HG02763 (cell line): Measurements from ENCODE around the gene UBIAD1.
A peak's percentile ranks its signal among the peaks of the same experiment; 100 is the strongest.

ENCODE experiments used
- ATAC-seq: cut with Tn5 transposase; IDR thresholded peaks from one replicate; pipeline ENCODE4 v1.9.1; 2021; ENCODE audit warnings: mild to moderate bottlenecking, moderate library complexity; ENCODE audit not compliant: unreplicated experiment

Gene UBIAD1

DNA sequence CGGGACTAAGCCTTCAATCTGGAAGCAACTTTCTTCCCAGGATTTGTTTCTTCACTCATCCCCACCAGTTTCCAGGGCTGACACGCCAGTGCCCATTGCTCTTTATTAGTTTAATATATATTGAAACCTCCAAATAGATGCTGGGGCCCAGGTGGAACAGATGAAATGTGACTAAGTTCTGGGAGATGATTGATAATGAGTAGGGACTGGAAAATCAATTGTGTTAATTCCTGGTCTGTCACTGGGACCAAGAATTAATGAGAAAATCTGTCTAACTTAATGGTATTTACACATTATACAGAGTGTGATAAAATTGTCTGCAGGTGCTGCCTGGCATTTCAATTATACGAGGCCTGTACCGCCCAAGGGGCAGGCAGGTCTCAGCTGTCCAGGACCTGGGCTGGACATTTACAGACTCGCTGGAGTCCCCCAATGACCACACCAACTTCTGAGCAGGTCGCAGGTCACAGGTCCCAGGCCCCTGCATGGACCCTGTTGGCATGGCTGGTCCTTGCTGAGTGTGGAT lies 35.8 kb downstream of the UBIAD1 start:
- no peak for ATAC-seq

- no peak for ATAC-seq
Observed at GRCh38 chr1:11309385-11309784, 36.4 kb downstream of the UBIAD1 start.

DNA sequence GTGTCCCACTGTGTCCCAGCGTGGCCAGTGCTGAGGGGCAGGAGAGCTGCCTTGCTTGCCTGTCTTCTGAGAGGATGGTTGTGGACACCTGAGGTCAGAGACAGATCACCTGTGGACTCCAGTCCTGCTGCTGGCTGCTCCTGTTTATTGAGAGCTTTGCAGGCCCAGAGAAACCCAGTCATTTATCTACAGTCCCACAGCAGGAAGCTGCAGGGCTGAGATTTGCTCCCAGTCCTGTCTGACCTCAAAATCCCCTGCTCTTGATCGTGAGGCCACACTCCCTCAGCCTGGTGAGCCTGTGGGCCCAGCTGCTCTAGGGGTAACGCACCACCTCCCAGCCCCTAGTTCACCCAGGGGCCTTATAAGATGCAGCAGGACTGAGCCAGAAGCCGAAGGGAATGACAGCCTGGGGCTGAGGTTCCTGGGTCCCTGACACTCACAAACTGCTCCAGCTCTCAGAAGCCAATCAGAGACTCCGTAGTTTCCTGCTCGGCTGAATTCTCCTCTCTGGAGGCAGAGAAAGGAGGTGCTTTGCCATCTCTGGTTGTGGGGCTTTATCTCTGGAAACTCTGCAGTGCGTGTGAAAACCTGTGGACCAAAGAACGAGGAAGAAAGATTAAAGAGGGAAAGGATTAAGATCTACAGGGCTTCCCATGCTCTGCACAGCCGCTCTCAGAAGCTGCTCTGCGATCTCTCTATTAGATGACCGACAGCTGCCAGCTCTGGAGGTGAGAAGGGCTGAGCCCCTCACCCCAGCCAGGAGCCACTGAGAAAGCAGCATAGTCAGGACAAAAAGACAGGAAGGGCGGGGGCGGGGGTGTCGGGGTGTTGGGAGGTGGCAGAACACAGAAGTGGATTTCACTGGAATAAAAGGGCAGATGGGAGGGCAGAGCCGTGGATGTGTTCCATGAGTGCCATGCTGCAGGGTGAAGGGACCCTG lies 39.1 kb downstream of the UBIAD1 start:
- ATAC-seq = no peak

- no peak for ATAC-seq
Observed at GRCh38 chr1:11314959-11315358, 42.0 kb downstream of the UBIAD1 start.

- no peak for ATAC-seq
Observed at GRCh38 chr1:11316701-11317100, 43.7 kb downstream of the UBIAD1 start.

- ATAC-seq = no peak
Observed at GRCh38 chr1:11318982-11319381, 46.0 kb downstream of the UBIAD1 start.

DNA sequence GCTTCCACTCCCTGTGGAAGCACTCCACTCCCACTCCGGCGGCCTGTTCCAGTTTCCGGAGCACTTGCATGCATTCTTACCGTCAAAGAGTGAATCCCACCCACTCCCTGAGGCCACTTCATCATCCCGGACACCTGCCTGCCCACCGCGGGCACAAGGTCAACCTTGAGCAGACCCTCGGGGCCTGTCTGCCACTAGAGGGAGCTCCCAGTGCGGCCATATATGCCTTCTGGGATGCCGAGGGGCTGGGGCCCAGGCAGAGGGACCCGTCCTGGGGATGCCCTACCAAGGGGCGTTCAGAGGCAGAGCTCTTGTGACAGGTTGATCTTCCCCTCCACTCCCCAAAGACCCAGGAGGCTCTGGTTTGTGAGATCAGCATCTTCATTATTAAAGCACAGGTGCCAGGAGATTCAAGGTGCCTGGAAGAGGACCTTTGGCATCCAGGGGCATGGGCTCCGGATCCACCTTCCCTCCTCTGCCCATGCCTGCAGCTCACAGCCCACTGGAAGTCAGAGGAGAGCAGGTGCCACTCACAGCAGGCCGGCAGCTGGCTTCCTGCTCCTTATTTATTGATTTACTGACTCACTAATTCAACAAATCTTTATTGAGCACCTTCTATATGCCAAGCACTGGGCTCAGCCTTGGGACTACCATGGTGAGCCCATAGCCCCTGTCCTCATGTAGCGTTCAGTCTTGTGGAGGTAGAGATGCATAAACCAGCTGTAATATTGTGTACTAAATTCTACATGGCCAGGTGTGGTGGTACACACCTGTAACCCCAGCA lies 47.3 kb downstream of the UBIAD1 start:
- ATAC-seq = no peak

- no peak for ATAC-seq
Observed at GRCh38 chr1:11321656-11322491, 48.9 kb downstream of the UBIAD1 start.

DNA sequence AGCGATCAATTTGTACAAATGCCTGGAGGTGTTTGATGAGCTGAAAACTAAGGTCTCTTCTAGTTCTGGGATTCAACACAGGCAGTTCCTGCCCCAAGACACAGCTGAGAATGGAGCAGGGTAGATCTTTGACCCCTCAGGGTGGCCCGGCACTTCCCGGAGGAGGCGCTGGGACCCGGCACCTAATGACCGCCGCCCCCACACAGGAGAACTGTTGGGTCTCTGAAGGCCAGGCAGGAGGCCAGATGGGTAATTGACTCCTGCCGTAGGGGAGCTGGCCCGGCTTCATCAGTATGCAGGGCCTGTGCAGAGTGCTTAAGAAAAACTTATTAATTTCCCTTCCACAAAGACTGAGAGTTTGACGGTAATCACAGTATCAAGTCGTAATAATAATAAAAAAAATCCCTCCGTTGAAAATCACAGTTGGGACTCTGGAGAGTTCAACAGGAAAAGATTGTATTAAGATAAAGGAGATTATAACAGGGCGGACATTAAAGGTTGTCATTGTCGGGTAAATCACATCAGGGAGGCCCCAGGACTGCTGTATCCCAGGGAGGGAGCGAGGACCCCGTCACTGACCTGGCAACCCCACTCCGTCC lies 51.7 kb downstream of the UBIAD1 start:
- no peak for ATAC-seq

GRCh38 chr1:11326070-11326469 lies 53.1 kb downstream of the UBIAD1 start:
- no peak for ATAC-seq

GRCh38 chr1:11328444-11328843 lies 55.4 kb downstream of the UBIAD1 start:
- no peak for ATAC-seq

DNA sequence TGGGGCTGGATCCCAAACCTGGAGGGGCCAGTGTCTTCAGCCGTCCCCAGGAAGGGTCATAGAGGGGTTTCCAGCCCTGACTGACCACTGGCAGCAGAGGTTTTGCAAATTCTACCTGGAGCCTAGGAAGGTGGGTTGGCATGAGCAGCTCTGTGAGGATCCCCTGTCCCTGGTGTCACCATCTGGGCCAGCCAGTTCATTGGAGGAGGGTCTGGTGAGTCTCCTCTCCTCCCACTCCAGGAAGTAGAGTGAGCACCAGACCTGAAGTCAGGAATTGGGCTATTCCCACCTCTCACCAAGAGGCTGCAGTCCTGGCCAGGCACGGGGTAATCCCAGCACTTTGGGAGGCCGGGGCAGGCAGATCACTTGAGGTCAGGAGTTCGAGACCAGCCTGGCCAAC lies 57.4 kb downstream of the UBIAD1 start:
- ATAC-seq = no peak

- no peak for ATAC-seq
Observed at GRCh38 chr1:11331036-11331944, 58.3 kb downstream of the UBIAD1 start.

DNA sequence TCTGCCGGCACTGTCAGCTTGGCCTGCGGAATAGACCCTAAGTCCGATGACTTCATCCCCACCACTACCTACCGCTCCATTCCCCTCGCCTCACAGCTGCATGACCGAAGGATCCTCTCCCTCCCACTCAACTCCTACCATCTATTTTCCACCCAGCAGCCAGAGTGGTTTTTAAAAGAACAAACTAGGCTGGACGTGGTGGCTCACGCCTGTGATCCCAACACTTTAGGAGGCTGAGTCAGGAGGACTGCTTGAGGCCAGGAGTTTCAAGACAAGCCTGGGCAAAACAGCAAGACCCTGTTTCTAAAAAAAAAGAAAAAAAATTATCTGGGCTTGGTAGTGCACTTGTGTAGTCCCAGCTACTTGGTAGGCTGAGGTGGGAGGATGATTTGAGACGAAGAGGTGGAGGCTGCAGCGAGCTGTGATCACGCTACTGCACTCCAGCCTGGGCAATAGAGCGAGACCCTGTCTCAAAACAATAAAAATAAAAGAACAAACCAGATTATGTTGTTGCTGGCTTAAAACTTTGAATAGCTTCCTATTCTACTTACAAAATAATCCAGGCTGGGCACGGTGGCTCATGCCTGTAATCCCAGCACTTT lies 59.0 kb downstream of the UBIAD1 start:
- no peak for ATAC-seq

DNA sequence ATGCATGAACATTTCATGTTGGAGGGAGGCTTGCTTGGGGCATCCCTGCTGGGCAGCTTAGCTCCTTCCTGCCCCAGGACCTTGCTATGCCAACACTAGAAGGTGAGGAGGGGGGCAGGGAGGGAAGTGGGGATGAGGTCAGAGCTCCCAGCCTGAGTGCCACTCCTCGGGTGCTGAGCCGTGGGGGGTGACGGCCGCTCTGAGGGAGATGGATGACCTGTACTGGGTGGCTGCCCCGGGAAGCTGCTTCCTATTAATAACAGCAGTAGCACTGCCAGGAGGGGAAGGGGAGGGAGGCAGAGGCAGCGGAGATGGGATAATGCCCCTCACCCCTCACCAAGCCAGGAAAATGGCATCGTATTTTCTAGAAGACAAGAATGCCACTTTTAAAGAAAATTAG lies 60.6 kb downstream of the UBIAD1 start:
- no peak for ATAC-seq

DNA sequence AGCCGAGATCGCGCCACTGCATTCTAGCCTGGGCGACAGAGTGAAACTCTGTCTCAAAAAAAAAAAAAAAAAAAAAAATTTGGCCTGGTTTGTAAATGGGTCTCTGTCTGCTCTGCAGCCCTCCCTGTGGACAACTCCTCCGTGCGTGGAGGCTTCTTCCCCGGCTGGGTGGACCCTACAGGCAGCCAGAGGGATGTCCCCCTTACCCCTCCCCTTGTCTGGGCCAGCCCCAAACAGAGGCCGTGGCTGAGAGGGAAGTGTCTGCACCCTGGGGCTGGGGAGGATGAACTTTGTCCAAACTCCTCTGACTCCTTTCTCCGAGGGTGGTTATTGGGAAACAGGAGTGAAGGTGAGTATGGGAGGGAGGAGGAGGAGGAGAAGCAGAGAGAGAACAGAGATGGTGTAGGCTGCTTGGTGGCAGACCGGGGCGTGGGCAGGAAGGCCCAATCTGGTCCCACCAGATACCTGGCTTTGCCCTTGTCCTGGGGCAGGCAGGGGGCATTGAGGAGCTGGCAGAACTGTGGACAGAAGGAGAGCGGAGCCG lies 61.3 kb downstream of the UBIAD1 start:
- no peak for ATAC-seq

DNA sequence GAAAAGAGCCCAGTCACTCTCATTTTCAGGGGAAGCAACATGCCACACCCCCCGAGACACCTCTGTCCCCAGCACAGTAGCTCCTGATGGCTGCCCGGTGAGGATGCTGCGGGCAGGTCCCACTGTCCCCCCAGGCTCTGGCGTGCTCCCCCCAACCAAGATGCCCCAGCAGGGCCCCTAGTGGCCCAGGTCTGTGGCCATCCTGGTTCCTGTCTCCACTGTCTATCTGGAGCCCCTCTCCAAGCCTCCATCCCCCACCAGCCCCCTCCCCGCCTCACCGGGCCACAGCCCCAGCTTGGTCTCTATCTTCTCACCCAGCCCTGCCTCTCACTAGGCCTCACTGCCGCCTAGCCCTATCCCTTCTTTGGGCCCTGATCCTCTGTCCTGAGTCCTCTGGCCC lies 61.8 kb downstream of the UBIAD1 start:
- no peak for ATAC-seq

GRCh38 chr1:11335417-11336056 lies 62.5 kb downstream of the UBIAD1 start:
- peak; percentile 70 for ATAC-seq
